Uterus (tissue), 2 donors: ENCODE data around the gene TFCP2L1.

Experiments
- CTCF ChIP-seq, 4 experiments: fragments of 200-600 bp in 2 of 4; fragments of 450-650 bp in 2 of 4; sonication (generic) in 2 of 4; IDR thresholded peaks; one replicate each; pipeline ENCODE4 v1.5.1; 2016 to 2019; ENCODE audit warnings: antibody characterized with exemption in 4 of 4, mild to moderate bottlenecking in 2 of 4, moderate library complexity in 1 of 4
- POLR2A ChIP-seq, 2 donors: fragments of 450-650 bp; IDR thresholded peaks; one replicate each; pipeline ENCODE4 v1.6.1; 2016; ENCODE audit warnings: antibody characterized with exemption in 2 of 2, mild to moderate bottlenecking in 1 of 2, moderate library complexity in 1 of 2

GRCh38 chr2:121289271-121289670, 4.3 kb upstream of the TFCP2L1 start:
- TF ChIP-seq POLR2A (IDR thresholded peaks at IDR 0.05): no peak
- no peak for TF ChIP-seq CTCF (IDR thresholded peaks at IDR 0.05)
